Neural crest cell (in vitro differentiated cells): ENCODE results near the gene CTBP1. TPM values are rescaled to one million over a fixed set of nuclear protein-coding genes. Genes with fewer than 3 reads are reported as not detected.

ENCODE experiments used
- DNase-seq: peaks from one replicate; pipeline ENCODE4 v3.0.0; 2021; ENCODE audit warnings: low read depth, mixed read lengths, low spot score
- H3K27ac Mint-ChIP-seq: one replicate; pipeline ENCODE4 v1.8.0; 2021; ENCODE audit warnings: mild to moderate bottlenecking, mixed read lengths; ENCODE audit not compliant: unreplicated experiment
- H3K27me3 Mint-ChIP-seq: 2 replicates; pipeline ENCODE4 v1.8.0; 2021; ENCODE audit warnings: low read depth, mild to moderate bottlenecking, mixed read lengths
- H3K36me3 Mint-ChIP-seq: 2 replicates; pipeline ENCODE4 v1.8.0; 2021; ENCODE audit warnings: low read depth, mild to moderate bottlenecking, mixed read lengths
- H3K4me1 Mint-ChIP-seq: 2 replicates; pipeline ENCODE4 v1.8.0; 2021; ENCODE audit warnings: mixed read lengths
- H3K4me3 Mint-ChIP-seq: one replicate; pipeline ENCODE4 v1.8.0; 2021; ENCODE audit warnings: mild to moderate bottlenecking, mixed read lengths
- H3K9me3 Mint-ChIP-seq: 2 replicates; pipeline ENCODE4 v1.8.0; 2021; ENCODE audit warnings: mixed read lengths
- CTCF ChIP-seq: fragments of 200-600 bp; sonication (generic); conservative IDR thresholded peaks from 2 replicates; pipeline ENCODE4 v1.5.0; 2021; ENCODE audit warnings: antibody characterized with exemption, mild to moderate bottlenecking
- total RNA-seq: library from RNA; stranded (reverse); gene quantifications from 2 replicates; pipeline ENCODE4 v1.2.1, GENCODE V29; 2021

CTBP1 gene
- total RNA-seq, 1 donor from 2014 or later, result 219 TPM

DNA sequence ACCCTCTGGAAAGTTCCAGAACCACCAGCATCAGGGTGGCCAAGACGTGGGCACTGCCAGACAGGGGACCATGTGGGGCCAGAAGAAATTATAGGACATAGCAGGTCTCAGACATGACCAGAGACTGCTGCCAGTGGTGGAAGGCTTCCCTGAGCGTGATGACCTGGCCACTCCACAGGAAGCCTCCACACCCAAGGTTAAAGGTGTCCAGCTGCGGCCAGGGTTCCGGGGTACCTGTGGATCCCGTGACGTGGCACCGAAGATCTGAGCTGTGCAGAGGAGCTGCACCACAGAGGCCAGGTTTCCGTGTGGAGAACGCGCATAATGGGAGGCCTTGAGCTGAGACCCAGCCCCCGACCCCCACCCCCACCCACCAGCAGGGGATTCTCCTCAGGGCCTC lies 16.4 kb upstream of the CTBP1 start:
- no peak overlapping the region for H3K4me3 Mint-ChIP-seq
- H3K4me1 Mint-ChIP-seq, result no peaks in the 10 kb centered on the region
- peaks cover 24% of the 10 kb centered on the region for H3K36me3 Mint-ChIP-seq
- H3K27ac Mint-ChIP-seq, result no peak overlapping the region
- H3K27me3 Mint-ChIP-seq, result peaks cover 3% of the 10 kb centered on the region
- no peak for TF ChIP-seq CTCF
- no peak for DNase-seq
- H3K9me3 Mint-ChIP-seq, result peaks cover 16% of the 10 kb centered on the region

GRCh38 chr4:1264942-1265341 lies 16.0 kb upstream of the CTBP1 start:
- no peak overlapping the region for H3K27ac Mint-ChIP-seq
- no peak overlapping the region for H3K4me3 Mint-ChIP-seq
- DNase-seq, result no peak
- TF ChIP-seq CTCF, result no peak
- peaks cover 6% of the 10 kb centered on the region for H3K27me3 Mint-ChIP-seq
- no peaks in the 10 kb centered on the region for H3K4me1 Mint-ChIP-seq
- H3K36me3 Mint-ChIP-seq, result peaks cover 29% of the 10 kb centered on the region
- H3K9me3 Mint-ChIP-seq, result peaks cover 16% of the 10 kb centered on the region

DNA sequence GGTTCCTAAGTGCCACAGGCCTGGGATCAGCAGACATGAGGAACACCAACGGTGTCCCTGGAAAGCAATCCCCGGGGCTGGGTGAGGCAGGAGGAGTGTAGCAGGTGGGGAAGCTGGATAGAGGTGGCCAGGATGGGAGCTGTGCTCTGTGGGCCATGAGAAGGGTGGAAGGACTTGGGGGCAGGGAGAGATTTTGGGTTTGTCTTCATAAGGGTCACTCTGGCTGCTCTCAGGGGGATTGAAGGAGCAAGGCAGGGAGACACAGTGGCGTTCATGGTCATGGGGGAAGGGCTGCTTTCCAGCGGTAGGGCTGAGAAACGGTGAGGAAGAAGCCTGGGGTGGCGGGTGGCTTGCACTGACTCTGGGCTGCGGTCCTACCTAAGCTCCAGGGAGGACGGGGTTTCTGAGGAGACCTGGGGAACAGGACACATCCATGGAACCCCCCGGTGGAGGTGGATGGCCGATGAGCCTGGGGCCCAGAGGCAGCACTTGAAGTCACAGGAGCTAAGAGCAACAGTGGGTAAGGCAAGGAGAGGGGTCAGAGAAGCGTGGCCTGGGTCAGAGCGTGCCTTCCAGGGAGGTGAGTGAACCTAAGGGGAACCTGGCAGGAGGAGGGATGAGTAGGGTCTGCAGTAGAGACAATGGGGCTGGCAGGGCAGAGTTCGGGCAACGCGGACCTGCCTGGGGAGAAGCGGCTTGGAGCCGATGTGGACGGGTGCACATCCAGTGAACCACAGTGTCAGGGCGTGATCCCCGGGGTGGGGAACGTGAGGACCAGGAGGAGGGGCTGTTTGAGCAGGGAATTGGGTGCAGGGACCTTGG lies 12.4 kb upstream of the CTBP1 start:
- no peaks in the 10 kb centered on the region for H3K4me1 Mint-ChIP-seq
- no peak overlapping the region for H3K27ac Mint-ChIP-seq
- H3K9me3 Mint-ChIP-seq, result peaks cover 17% of the 10 kb centered on the region
- no peak overlapping the region for H3K4me3 Mint-ChIP-seq
- no peak for TF ChIP-seq CTCF
- DNase-seq, result no peak
- peaks cover 22% of the 10 kb centered on the region for H3K36me3 Mint-ChIP-seq
- peaks cover 13% of the 10 kb centered on the region for H3K27me3 Mint-ChIP-seq

- H3K9me3 Mint-ChIP-seq, result peaks cover 19% of the 10 kb centered on the region
Measured at GRCh38 chr4:1260418-1261106, 11.6 kb upstream of the CTBP1 start.

GRCh38 chr4:1259966-1260365 lies 11.0 kb upstream of the CTBP1 start:
- no peak overlapping the region for H3K4me3 Mint-ChIP-seq
- peaks cover 21% of the 10 kb centered on the region for H3K36me3 Mint-ChIP-seq
- peaks cover 17% of the 10 kb centered on the region for H3K27me3 Mint-ChIP-seq
- H3K27ac Mint-ChIP-seq, result no peak overlapping the region
- peaks cover 19% of the 10 kb centered on the region for H3K9me3 Mint-ChIP-seq
- no peak for DNase-seq
- H3K4me1 Mint-ChIP-seq, result no peaks in the 10 kb centered on the region
- no peak for TF ChIP-seq CTCF

More at GRCh38 chr4:1260418-1261106, 11.6 kb upstream of the CTBP1 start:
- Mint-ChIP-seq H3K27me3 (peaks cover 16% of the 10 kb centered on the region), H3K4me1 (no peaks in the 10 kb centered on the region), H3K27ac (no peak overlapping the region), H3K36me3 (peaks cover 20% of the 10 kb centered on the region), H3K4me3 (no peak overlapping the region)
- DNase-seq, result no peak
- TF ChIP-seq CTCF, result no peak
